Liver (tissue), 9 donors: ENCODE results near the gene SLC5A12. TPM values are rescaled to one million over a fixed set of nuclear protein-coding genes. Genes with fewer than 3 reads are reported as not detected.

Source experiments
- DNase-seq: peaks from one replicate; pipeline ENCODE4 v3.0.0-alpha.2; 2017; ENCODE audit warnings: low spot score
- H3K27ac ChIP-seq, 2 donors: one replicate each; pipeline ENCODE4 v1.7.0; 2013; ENCODE audit warnings: inconsistent platforms in 2 of 2, low read length in 2 of 2, control low read depth in 1 of 2, low read depth in 1 of 2, mild to moderate bottlenecking in 1 of 2
- H3K27me3 ChIP-seq, 4 donors: one replicate each; pipeline versions ENCODE4 v1.6.1 to v1.7.0; 2013; ENCODE audit warnings: low read length in 3 of 4, inconsistent platforms in 1 of 4, mild to moderate bottlenecking in 1 of 4, moderate library complexity in 1 of 4; ENCODE audit not compliant: control insufficient read depth in 4 of 4, insufficient read depth in 4 of 4
- H3K36me3 ChIP-seq, 4 donors: one replicate each; pipeline versions ENCODE4 v1.6.1 to v1.7.0; 2013; ENCODE audit warnings: low read length in 3 of 4, mild to moderate bottlenecking in 3 of 4, low read depth in 1 of 4, moderate library complexity in 1 of 4; ENCODE audit not compliant: control insufficient read depth in 4 of 4, insufficient read depth in 3 of 4
- H3K4me1 ChIP-seq, 4 donors: one replicate each; pipeline versions ENCODE4 v1.6.1 to v1.7.0; 2013; ENCODE audit warnings: low read length in 3 of 4, mild to moderate bottlenecking in 3 of 4, moderate library complexity in 1 of 4; ENCODE audit not compliant: control insufficient read depth in 4 of 4, insufficient read depth in 4 of 4
- H3K4me3 ChIP-seq, 3 donors: one replicate each; pipeline versions ENCODE4 v1.6.1 to v1.7.0; 2013; ENCODE audit warnings: low read length in 3 of 3, control low read depth in 1 of 3, low read depth in 1 of 3, mild to moderate bottlenecking in 1 of 3
- H3K9ac ChIP-seq, 2 donors: one replicate each; pipeline ENCODE4 v1.7.0; 2013; ENCODE audit warnings: low read length in 2 of 2, mild to moderate bottlenecking in 2 of 2, moderate library complexity in 2 of 2, control low read depth in 1 of 2, low read depth in 1 of 2
- H3K9me3 ChIP-seq, 4 donors: one replicate each; pipeline versions ENCODE4 v1.6.1 to v1.7.0; 2013; ENCODE audit warnings: low read length in 3 of 4; ENCODE audit not compliant: control insufficient read depth in 4 of 4
- EGR1 ChIP-seq, 2 donors: IDR thresholded peaks; 2 replicates each; pipeline ENCODE4 v1.6.1; 2016 to 2018; ENCODE audit warnings: antibody characterized with exemption in 2 of 2, low read depth in 2 of 2
- FOXA1 ChIP-seq: IDR thresholded peaks from 2 replicates; pipeline ENCODE4 v1.6.1; 2016; ENCODE audit warnings: antibody characterized with exemption
- FOXA2 ChIP-seq: IDR thresholded peaks from 2 replicates; pipeline ENCODE4 v1.6.1; 2016; ENCODE audit warnings: antibody characterized with exemption
- GABPA ChIP-seq, 2 donors: IDR thresholded peaks in 1 of 2; conservative IDR thresholded peaks in 1 of 2; 2 replicates each; pipeline ENCODE4 v1.6.1; 2016; ENCODE audit warnings: antibody characterized with exemption in 2 of 2, mild to moderate bottlenecking in 1 of 2, moderate library complexity in 1 of 2
- HNF4A ChIP-seq, 2 donors: conservative IDR thresholded peaks; 2 replicates each; pipeline ENCODE4 v1.6.1; 2016; ENCODE audit warnings: antibody characterized with exemption in 2 of 2, mild to moderate bottlenecking in 2 of 2
- HNF4G ChIP-seq: IDR thresholded peaks from 2 replicates; pipeline ENCODE4 v1.6.1; 2016; ENCODE audit warnings: antibody characterized with exemption
- JUND ChIP-seq, 2 donors: IDR thresholded peaks; 2 replicates each; pipeline ENCODE4 v1.6.1; 2016; ENCODE audit warnings: antibody characterized with exemption in 2 of 2
- NR2F2 ChIP-seq: IDR thresholded peaks from 2 replicates; pipeline ENCODE4 v1.6.1; 2016; ENCODE audit warnings: antibody characterized with exemption
- RAD21 ChIP-seq, 2 donors: IDR thresholded peaks; 2 replicates each; pipeline ENCODE4 v1.6.1; 2016; ENCODE audit warnings: antibody characterized with exemption in 2 of 2, mild to moderate bottlenecking in 2 of 2
- RXRA ChIP-seq, 2 donors: IDR thresholded peaks; 2 replicates each; pipeline ENCODE4 v1.6.1; 2017 to 2018; ENCODE audit warnings: antibody characterized with exemption in 2 of 2, mild to moderate bottlenecking in 1 of 2
- SP1 ChIP-seq: IDR thresholded peaks from 2 replicates; pipeline ENCODE4 v1.6.1; 2018; ENCODE audit warnings: antibody characterized with exemption, mild to moderate bottlenecking
- TAF1 ChIP-seq: conservative IDR thresholded peaks from 2 replicates; pipeline ENCODE4 v1.6.1; 2016; ENCODE audit warnings: antibody characterized with exemption, mild to moderate bottlenecking
- YY1 ChIP-seq: IDR thresholded peaks from 2 replicates; pipeline ENCODE4 v1.6.1; 2016; ENCODE audit warnings: antibody characterized with exemption, mild to moderate bottlenecking
- WGBS: extraction: QIAGEN DNeasy Blood & Tissue Kit; methylation state at CpG from one replicate; pipeline ENCODE4 v1.1.7; 2013; 5-methylcytosine and 5-hydroxymethylcytosine counted together
- polyA plus RNA-seq, 2 donors: library from polyadenylated mRNA; stranded (reverse) in 1 of 2; unstranded in 1 of 2; fragments of 200-250 nt in 1 of 2; fragments of >200 nt in 1 of 2; fragmentation: Nextera tagmentation in 1 of 2; extraction: Ambion mirVana in 1 of 2; gene quantifications; one replicate each; pipeline versions ENCODE4 v1.2.1 to v1.2.3, GENCODE V29; 2013 to 2015
- total RNA-seq, 2 donors: library from RNA; depleted of rRNA; stranded (reverse); fragments of >200 nt; gene quantifications; one replicate each; pipeline ENCODE4 v1.2.3, GENCODE V29; 2014
- TF ChIP-seq, protein P1 (sequence below): IDR thresholded peaks from 2 replicates; pipeline ENCODE4 v1.6.1; 2016; ENCODE audit warnings: antibody characterized with exemption
- TF ChIP-seq, protein P2 (sequence below): fragments of 150-350 bp; IDR thresholded peaks from 2 replicates; pipeline ENCODE4 v1.5.1; 2017; ENCODE audit warnings: improper control_type of control experiment, low read depth, low read length; ENCODE audit not compliant: missing input control
- TF ChIP-seq, protein P3 (sequence below): IDR thresholded peaks from 2 replicates; pipeline ENCODE4 v1.6.1; 2016; ENCODE audit warnings: antibody characterized with exemption
- TF ChIP-seq, protein P4 (sequence below): IDR thresholded peaks from 2 replicates; pipeline ENCODE4 v1.6.1; 2016; ENCODE audit warnings: antibody characterized with exemption, mild to moderate bottlenecking
- TF ChIP-seq, protein P5 (sequence below): IDR thresholded peaks from 2 replicates; pipeline ENCODE4 v1.6.1; 2016; ENCODE audit warnings: antibody characterized with exemption
- donor health status: healthy.
- donor health status: healthy.
- donor health status: healthy.
- donor health status: healthy.
- donor health status: healthy.

Gene SLC5A12
- total and polyA plus RNA-seq, 4 donors, result under 0.01 to 0.23 (median 0.03) TPM; not detected in 1

DNA sequence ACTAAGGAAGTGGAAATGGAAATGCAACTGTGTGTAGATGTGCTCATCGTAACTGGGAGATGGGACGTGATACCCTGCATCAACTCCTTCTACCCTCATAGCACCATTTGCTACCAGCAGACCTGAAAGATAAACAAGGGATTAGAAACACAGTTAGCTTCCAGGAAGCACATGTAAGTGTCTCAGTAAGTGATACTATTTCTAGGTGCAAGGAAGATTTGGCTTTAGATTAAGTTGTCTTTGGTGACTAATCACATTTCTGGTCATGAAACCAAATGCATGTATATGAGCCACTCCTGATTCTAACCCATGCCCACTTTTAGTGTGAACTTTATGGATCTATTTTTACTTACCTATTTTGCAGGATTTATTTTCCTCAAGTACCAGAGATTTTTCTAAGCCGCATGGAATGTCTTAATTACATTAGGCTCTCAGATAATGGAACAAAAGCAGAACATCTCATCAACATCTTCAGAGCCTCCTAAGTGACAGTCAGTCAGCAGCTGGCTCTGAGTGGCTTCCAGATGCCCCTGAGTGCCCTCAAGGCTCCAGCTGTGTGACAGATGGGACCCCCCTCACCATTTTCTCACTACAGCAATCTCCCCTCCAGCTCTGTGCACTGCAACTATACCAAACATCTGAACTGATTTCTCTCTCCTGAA is 21.2 kb downstream of the SLC5A12 start:
- 69% methylated on average over 3 of the region's 3 CpGs for WGBS

More for the DNA sequence above, 21.2 kb downstream of the SLC5A12 start:
- TF ChIP-seq EGR1 (IDR thresholded peaks at IDR 0.05; ENCODE audit: low read depth in 2 of 2), result no peak
- no peak for TF ChIP-seq FOXA2
- no peak for TF ChIP-seq HNF4G
- no peak for TF ChIP-seq GABPA (IDR thresholded peaks at IDR 0.05 in 1 of 2, conservative IDR thresholded peaks at IDR 0.05 in 1 of 2)
- TF ChIP-seq, protein P1, sequence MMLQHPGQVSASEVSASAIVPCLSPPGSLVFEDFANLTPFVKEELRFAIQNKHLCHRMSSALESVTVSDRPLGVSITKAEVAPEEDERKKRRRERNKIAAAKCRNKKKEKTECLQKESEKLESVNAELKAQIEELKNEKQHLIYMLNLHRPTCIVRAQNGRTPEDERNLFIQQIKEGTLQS, result no peak
- no peak for TF ChIP-seq FOXA1
- no peak for TF ChIP-seq SP1
- TF ChIP-seq, protein P2, sequence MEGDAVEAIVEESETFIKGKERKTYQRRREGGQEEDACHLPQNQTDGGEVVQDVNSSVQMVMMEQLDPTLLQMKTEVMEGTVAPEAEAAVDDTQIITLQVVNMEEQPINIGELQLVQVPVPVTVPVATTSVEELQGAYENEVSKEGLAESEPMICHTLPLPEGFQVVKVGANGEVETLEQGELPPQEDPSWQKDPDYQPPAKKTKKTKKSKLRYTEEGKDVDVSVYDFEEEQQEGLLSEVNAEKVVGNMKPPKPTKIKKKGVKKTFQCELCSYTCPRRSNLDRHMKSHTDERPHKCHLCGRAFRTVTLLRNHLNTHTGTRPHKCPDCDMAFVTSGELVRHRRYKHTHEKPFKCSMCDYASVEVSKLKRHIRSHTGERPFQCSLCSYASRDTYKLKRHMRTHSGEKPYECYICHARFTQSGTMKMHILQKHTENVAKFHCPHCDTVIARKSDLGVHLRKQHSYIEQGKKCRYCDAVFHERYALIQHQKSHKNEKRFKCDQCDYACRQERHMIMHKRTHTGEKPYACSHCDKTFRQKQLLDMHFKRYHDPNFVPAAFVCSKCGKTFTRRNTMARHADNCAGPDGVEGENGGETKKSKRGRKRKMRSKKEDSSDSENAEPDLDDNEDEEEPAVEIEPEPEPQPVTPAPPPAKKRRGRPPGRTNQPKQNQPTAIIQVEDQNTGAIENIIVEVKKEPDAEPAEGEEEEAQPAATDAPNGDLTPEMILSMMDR, result no peak
- TF ChIP-seq, protein P3, sequence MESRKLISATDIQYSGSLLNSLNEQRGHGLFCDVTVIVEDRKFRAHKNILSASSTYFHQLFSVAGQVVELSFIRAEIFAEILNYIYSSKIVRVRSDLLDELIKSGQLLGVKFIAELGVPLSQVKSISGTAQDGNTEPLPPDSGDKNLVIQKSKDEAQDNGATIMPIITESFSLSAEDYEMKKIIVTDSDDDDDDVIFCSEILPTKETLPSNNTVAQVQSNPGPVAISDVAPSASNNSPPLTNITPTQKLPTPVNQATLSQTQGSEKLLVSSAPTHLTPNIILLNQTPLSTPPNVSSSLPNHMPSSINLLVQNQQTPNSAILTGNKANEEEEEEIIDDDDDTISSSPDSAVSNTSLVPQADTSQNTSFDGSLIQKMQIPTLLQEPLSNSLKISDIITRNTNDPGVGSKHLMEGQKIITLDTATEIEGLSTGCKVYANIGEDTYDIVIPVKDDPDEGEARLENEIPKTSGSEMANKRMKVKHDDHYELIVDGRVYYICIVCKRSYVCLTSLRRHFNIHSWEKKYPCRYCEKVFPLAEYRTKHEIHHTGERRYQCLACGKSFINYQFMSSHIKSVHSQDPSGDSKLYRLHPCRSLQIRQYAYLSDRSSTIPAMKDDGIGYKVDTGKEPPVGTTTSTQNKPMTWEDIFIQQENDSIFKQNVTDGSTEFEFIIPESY, result no peak
- TF ChIP-seq HNF4A (conservative IDR thresholded peaks at IDR 0.05), result no peak
- TF ChIP-seq RXRA (IDR thresholded peaks at IDR 0.05), result no peak
- TF ChIP-seq, protein P4, sequence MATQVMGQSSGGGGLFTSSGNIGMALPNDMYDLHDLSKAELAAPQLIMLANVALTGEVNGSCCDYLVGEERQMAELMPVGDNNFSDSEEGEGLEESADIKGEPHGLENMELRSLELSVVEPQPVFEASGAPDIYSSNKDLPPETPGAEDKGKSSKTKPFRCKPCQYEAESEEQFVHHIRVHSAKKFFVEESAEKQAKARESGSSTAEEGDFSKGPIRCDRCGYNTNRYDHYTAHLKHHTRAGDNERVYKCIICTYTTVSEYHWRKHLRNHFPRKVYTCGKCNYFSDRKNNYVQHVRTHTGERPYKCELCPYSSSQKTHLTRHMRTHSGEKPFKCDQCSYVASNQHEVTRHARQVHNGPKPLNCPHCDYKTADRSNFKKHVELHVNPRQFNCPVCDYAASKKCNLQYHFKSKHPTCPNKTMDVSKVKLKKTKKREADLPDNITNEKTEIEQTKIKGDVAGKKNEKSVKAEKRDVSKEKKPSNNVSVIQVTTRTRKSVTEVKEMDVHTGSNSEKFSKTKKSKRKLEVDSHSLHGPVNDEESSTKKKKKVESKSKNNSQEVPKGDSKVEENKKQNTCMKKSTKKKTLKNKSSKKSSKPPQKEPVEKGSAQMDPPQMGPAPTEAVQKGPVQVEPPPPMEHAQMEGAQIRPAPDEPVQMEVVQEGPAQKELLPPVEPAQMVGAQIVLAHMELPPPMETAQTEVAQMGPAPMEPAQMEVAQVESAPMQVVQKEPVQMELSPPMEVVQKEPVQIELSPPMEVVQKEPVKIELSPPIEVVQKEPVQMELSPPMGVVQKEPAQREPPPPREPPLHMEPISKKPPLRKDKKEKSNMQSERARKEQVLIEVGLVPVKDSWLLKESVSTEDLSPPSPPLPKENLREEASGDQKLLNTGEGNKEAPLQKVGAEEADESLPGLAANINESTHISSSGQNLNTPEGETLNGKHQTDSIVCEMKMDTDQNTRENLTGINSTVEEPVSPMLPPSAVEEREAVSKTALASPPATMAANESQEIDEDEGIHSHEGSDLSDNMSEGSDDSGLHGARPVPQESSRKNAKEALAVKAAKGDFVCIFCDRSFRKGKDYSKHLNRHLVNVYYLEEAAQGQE, result no peak
- no peak for TF ChIP-seq YY1
- TF ChIP-seq TAF1, result no peak
- TF ChIP-seq RAD21 (IDR thresholded peaks at IDR 0.05), result no peak
- TF ChIP-seq, protein P5, sequence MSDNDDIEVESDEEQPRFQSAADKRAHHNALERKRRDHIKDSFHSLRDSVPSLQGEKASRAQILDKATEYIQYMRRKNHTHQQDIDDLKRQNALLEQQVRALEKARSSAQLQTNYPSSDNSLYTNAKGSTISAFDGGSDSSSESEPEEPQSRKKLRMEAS, result no peak
- TF ChIP-seq NR2F2, result no peak
- TF ChIP-seq JUND (IDR thresholded peaks at IDR 0.05), result no peak
- Histone ChIP-seq H3K27me3 (no peaks in the 10 kb centered on the region), H3K4me1 (peaks cover 0 to 5% (median 0%) of the 10 kb centered on the region in 4 donors), H3K9ac (no peak overlapping the region), H3K36me3 (no peaks in the 10 kb centered on the region), H3K27ac (no peak overlapping the region), H3K4me3 (no peak overlapping the region), H3K9me3 (no peaks in the 10 kb centered on the region)
- no peak for DNase-seq
